Measurements from ENCODE around the gene ST7. TPM values are rescaled to one million over a fixed set of nuclear protein-coding genes. Genes with fewer than 3 reads are reported as not detected.

The ST7 gene
- total and polyA plus RNA-seq, 2 of the 8 experiments (the other 6 are each of a cell fraction or from before 2014, with no cell fraction given) = 16.3 to 18.0 TPM

DNA sequence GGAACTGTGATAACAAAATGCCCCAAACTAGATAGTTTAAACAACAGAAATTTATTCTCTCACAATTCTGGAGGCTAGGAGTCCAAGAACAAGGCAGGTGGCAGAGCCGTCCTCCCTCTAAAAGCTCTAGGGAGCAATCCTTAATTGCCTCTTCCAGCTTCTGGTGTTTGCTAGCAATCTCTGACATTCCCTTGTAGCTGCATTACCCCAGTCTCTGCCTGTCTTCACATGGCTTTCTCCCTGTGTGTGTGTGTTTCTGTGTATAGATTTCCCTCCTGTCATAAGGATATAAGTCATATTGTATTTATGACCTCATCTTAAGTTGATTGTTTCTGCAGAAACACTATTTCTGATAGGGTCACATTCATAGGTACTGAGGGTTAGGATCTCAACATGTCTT is 192.0 kb downstream of the ST7 start:
- no peaks in the 10 kb centered on the region for H3K36me3 ChIP-seq (ENCODE audit: control insufficient read depth in 2 of 4, insufficient read depth in 4 of 4, low read length in 3 of 4)
- H3K4me1 ChIP-seq (replicated peaks in 1 of 4; ENCODE audit: control insufficient read depth in 3 of 4, insufficient read depth in 4 of 4, low read length in 3 of 4) = peaks cover 3 to 17% (median 8%) of the 10 kb centered on the region in 4 experiments; a peak in 5 of 7 replicates
- POLR2A ChIA-PET (ENCODE audit: partially characterized antibody) = no interaction called here
- H2BK15ac ChIP-seq (ENCODE audit: low read length) = no peak overlapping the region; the same call in 1 of the 2 replicates
- H3K56ac ChIP-seq (replicated peaks; ENCODE audit: insufficient read length, low read depth, low read length) = no peak overlapping the region
- CTCF ChIA-PET (ENCODE audit: partially characterized antibody) = interaction anchor here (0.7 to 1.9 kb wide), 3 partner anchors 10 to 27 kb away, joined by 3 to 6 read pairs (median 3); no protein-coding TSS in a partner anchor
- no peak overlapping the region for H3K4me3 ChIP-seq (ENCODE audit: extremely low read depth in 1 of 4, insufficient read depth in 2 of 4, low read depth in 3 of 4, low read length in 4 of 4)
- H4K5ac ChIP-seq (ENCODE audit: insufficient read length, low read depth, low read length) = no peak overlapping the region
- no peaks in the 10 kb centered on the region for H3K79me2 ChIP-seq (ENCODE audit: control insufficient read depth in 1 of 2, insufficient read depth in 2 of 2, low read length in 2 of 2)
- H3K27ac ChIP-seq (ENCODE audit: low read depth, low read length) = no peak overlapping the region
- H2BK20ac ChIP-seq (ENCODE audit: low read length) = no peak overlapping the region
- no peaks in the 10 kb centered on the region for H3K27me3 ChIP-seq (replicated peaks in 1 of 4; ENCODE audit: control insufficient read depth in 3 of 4, extremely low read depth in 1 of 4, insufficient read depth in 3 of 4, low read length in 3 of 4)
- no peak overlapping the region for H3K18ac ChIP-seq (ENCODE audit: extremely low read depth, low read length)
- H4K20me1 ChIP-seq (replicated peaks in 1 of 2; ENCODE audit: control insufficient read depth in 1 of 2, insufficient read depth in 2 of 2, low read length in 2 of 2) = no peaks in the 10 kb centered on the region
- no peaks in the 10 kb centered on the region for H3K79me1 ChIP-seq (ENCODE audit: low read depth, low read length)
- WGBS, 2 experiments (ENCODE audit: extremely low coverage in 1 of 2, insufficient coverage in 1 of 2, insufficient read length in 1 of 2, insufficient replicate concordance in 2 of 2, low coverage in 1 of 2, low lambda C conversion rate in 2 of 2, missing lambda C conversion rate in 1 of 2) = 88% methylated on average over 1 of the region's 1 CpG; no CpG with 5 or more reads in 1 of the 2 experiments
- H3K14ac ChIP-seq (ENCODE audit: insufficient read length) = no peak overlapping the region
- no peak for FAIRE-seq
- H3K4ac ChIP-seq (replicated peaks; ENCODE audit: insufficient read length, low read depth, low read length) = no peak overlapping the region
- H3K4me2 ChIP-seq (ENCODE audit: insufficient read depth in 1 of 2, low read depth in 2 of 2, low read length in 2 of 2) = no peak overlapping the region
- DNase-seq (ENCODE audit: low read depth in 1 of 2, low spot score in 2 of 2) = no peak
- H3K9me3 ChIP-seq (ENCODE audit: insufficient read depth in 2 of 2, low read depth in 1 of 2, low read length in 1 of 2) = no peaks in the 10 kb centered on the region
- H4K8ac ChIP-seq (ENCODE audit: extremely low read depth, insufficient read depth, low read length) = no peak overlapping the region
- no peak overlapping the region for H2BK5ac ChIP-seq (ENCODE audit: low read depth, low read length)
- H2AK5ac ChIP-seq (ENCODE audit: low read depth, low read length) = no peak overlapping the region
- H3K23ac ChIP-seq (ENCODE audit: insufficient read length) = no peak overlapping the region
- no peak overlapping the region for H3K9ac ChIP-seq (replicated peaks in 1 of 4; ENCODE audit: extremely low read depth in 1 of 4, low read depth in 3 of 4, low read length in 3 of 4)
- H3K23me2 ChIP-seq (ENCODE audit: low read depth, low read length) = no peaks in the 10 kb centered on the region
- no peak overlapping the region for H2BK120ac ChIP-seq (replicated peaks; ENCODE audit: low read depth, low read length)
- H2AFZ ChIP-seq (ENCODE audit: low read length) = no peak overlapping the region
- H2BK12ac ChIP-seq (ENCODE audit: low read depth, low read length) = no peak overlapping the region; the same call in 1 of the 2 replicates
- H4K91ac ChIP-seq (replicated peaks; ENCODE audit: insufficient read length, low read length) = no peak overlapping the region
- no peak for TF ChIP-seq CHD1 (IDR thresholded peaks at IDR 0.05; ENCODE audit: low read depth, low read length)
- no peak for TF ChIP-seq BACH1 (IDR thresholded peaks at IDR 0.05; ENCODE audit: low read length)
- TF ChIP-seq EGR1 (IDR thresholded peaks at IDR 0.05; ENCODE audit: borderline replicate concordance, low read depth, low read length) = no peak
- no peak for TF ChIP-seq SP4 (IDR thresholded peaks at IDR 0.05; ENCODE audit: low read length)

Measured in H1 (cell line).